Panc1 (cell line): ENCODE measurements around the gene DSCAML1.

Experiments used
- POLR2AphosphoS5 ChIP-seq: IDR thresholded peaks from 2 replicates; pipeline ENCODE4 v1.6.1; 2012; ENCODE audit warnings: mild to moderate bottlenecking, low read depth, low read length, moderate library complexity
- TCF7L2 ChIP-seq: IDR thresholded peaks from 2 replicates; pipeline ENCODE4 v1.6.1; 2011; ENCODE audit warnings: mild to moderate bottlenecking, low read depth, low read length, inconsistent platforms
- TF ChIP-seq, protein P1 (sequence below): fragments of 450-650 bp; IDR thresholded peaks from 2 replicates; pipeline ENCODE4 v1.5.1; 2017; ENCODE audit warnings: mild to moderate bottlenecking
- TF ChIP-seq, protein P2 (sequence below), 2 experiments: IDR thresholded peaks; 2 replicates each; pipeline ENCODE4 v1.6.1; 2011 to 2012; ENCODE audit warnings: low read depth in 2 of 2, control low read depth in 1 of 2, low read length in 1 of 2, mild to moderate bottlenecking in 1 of 2, moderate library complexity in 1 of 2; ENCODE audit not compliant: insufficient read depth in 1 of 2

DNA sequence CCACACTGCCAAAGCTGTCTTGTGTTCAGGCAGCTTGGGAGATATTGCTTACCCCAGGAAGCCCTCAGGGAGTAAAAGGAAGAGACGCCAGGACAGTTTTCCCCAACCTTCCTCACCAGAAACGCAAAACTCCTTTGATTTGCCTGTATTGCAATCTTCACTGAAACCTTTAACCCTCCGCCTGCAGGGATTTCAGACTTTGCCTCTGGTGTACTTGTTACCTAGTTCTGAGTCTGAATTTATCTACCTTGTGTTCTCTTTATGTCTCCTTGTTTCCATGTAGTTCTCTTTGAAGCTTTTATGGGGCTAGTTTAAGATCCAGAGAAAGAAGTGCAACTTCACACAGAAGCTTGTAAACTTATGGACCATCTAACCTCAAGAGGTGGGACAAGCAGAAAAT, 154.2 kb downstream of the DSCAML1 start:
- TF ChIP-seq, protein P1, sequence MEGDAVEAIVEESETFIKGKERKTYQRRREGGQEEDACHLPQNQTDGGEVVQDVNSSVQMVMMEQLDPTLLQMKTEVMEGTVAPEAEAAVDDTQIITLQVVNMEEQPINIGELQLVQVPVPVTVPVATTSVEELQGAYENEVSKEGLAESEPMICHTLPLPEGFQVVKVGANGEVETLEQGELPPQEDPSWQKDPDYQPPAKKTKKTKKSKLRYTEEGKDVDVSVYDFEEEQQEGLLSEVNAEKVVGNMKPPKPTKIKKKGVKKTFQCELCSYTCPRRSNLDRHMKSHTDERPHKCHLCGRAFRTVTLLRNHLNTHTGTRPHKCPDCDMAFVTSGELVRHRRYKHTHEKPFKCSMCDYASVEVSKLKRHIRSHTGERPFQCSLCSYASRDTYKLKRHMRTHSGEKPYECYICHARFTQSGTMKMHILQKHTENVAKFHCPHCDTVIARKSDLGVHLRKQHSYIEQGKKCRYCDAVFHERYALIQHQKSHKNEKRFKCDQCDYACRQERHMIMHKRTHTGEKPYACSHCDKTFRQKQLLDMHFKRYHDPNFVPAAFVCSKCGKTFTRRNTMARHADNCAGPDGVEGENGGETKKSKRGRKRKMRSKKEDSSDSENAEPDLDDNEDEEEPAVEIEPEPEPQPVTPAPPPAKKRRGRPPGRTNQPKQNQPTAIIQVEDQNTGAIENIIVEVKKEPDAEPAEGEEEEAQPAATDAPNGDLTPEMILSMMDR = no peak
- TF ChIP-seq POLR2AphosphoS5 (no peak), TCF7L2 (no peak)
- TF ChIP-seq, protein P2, sequence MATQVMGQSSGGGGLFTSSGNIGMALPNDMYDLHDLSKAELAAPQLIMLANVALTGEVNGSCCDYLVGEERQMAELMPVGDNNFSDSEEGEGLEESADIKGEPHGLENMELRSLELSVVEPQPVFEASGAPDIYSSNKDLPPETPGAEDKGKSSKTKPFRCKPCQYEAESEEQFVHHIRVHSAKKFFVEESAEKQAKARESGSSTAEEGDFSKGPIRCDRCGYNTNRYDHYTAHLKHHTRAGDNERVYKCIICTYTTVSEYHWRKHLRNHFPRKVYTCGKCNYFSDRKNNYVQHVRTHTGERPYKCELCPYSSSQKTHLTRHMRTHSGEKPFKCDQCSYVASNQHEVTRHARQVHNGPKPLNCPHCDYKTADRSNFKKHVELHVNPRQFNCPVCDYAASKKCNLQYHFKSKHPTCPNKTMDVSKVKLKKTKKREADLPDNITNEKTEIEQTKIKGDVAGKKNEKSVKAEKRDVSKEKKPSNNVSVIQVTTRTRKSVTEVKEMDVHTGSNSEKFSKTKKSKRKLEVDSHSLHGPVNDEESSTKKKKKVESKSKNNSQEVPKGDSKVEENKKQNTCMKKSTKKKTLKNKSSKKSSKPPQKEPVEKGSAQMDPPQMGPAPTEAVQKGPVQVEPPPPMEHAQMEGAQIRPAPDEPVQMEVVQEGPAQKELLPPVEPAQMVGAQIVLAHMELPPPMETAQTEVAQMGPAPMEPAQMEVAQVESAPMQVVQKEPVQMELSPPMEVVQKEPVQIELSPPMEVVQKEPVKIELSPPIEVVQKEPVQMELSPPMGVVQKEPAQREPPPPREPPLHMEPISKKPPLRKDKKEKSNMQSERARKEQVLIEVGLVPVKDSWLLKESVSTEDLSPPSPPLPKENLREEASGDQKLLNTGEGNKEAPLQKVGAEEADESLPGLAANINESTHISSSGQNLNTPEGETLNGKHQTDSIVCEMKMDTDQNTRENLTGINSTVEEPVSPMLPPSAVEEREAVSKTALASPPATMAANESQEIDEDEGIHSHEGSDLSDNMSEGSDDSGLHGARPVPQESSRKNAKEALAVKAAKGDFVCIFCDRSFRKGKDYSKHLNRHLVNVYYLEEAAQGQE (IDR thresholded peaks at IDR 0.05; ENCODE audit: insufficient read depth in 1 of 2, low read depth in 2 of 2, low read length in 1 of 2) = no peak
